HG03457 (cell line): ENCODE data around the gene RNF175.

ENCODE experiments used
- ATAC-seq: cut with Tn5 transposase; IDR thresholded peaks from one replicate; pipeline ENCODE4 v1.9.1; 2021; ENCODE audit warnings: moderate number of reproducible peaks; ENCODE audit not compliant: unreplicated experiment

RNF175 gene

DNA sequence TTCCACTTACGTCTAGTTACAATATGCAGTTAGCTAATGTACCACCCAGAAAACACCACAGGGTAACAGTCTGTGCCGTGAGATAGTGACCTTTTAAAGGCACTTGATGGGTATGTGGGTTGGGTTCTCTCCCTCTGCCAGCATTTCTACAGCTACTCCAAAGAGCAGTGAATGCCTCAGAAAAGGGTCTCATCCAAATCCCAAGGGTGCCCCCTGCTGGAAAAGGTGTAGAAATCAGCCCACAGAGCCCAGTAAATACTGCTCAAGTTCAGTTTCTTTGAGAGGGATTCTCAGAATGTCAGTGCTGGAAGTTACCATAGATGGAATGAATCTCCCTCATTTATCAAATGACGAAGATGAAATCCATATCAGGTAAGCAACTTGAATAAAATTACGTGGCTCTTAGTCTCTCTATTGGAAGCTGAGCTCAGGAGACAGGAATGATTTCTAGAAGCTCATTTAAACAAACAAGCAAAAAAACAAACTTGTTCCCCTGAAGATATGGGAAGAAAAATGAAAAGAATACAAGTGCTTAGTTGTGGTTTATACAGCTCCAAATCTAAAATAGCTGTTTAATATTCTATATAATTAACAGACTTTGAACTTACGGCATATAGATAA, 9.5 kb downstream of the RNF175 start:
- no peak for ATAC-seq

DNA sequence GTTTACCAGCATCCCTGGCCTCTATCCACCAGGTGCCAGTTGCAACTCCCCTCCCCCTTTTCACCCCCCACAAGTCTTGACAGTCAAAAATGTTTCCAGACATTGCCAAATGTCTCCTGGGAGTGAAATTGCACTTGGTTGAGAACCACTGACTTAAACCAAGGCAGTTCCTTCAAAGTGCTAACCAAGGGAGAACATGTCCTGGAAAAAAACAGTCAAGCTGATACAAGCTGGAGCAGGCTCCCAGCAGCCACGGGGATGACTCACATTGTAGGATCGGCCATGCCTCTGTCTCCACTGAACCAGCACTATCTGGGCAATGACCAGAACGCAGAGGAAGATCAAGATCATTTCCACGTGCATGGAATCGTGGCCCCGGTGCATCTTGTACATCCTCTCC, 11.4 kb downstream of the RNF175 start:
- ATAC-seq, result no peak

DNA sequence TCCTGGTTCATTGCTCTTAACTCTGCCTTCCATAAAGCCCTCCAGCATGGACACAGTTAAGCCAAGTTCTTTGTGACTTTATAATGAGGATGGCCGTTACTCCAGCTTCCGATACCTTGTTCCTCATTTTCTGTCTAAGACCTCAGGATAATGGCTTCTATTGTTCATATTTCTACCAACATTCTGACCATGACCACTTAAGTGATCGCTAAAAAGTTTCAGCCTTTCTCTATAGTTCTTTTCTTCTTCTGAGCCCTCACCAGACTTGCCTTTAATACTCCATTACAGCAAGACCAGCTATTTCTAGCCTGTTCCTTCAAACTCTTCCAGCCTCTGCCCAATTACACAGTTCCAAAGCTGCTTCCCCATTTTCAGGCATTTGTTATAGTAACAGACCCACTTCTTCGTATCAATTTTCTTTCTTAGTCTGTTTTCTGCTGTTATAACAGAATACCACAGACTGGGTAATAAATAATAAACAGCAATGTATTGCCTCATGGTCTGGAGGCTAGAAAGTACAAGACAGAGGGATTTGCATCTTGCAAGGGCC, 12.3 kb downstream of the RNF175 start:
- ATAC-seq, result no peak

DNA sequence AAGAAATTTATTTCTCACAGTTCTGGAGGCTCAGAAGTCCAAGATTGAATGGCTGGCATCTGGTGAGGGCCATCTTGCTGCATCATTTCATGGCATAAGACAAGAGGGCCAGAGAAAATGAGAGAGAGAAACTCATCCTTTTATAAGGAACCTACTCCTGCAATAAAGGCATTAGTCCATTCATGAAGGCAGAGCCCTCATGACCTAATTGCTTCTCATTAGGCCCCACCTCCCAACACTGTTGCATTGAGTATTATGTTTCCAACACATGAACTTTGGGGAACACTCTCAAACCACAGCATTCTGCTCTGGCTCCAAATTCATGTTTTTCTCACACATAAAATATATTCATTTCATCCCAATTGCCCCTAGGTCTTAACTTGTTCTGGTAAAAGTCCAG, 14.2 kb downstream of the RNF175 start:
- no peak for ATAC-seq

DNA sequence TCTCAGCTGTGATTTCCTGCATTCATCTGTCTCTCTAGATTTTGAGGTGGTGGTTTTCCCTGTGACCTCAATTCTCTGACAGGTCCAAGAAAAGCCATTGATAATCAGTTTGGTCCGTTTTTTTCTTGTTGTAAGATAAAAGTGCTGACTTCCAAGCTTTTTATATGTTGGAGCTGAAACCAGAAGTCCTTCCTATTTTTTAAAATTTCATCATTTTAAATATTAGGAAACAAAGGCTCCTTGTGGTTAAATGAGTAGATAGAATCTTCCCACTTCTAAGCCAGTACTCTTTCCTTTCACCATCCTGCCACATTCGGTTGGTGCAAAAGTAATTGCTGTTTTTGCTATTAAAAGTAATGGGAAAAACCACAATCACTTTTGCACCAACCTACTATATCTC, 18.3 kb downstream of the RNF175 start:
- ATAC-seq, result no peak

DNA sequence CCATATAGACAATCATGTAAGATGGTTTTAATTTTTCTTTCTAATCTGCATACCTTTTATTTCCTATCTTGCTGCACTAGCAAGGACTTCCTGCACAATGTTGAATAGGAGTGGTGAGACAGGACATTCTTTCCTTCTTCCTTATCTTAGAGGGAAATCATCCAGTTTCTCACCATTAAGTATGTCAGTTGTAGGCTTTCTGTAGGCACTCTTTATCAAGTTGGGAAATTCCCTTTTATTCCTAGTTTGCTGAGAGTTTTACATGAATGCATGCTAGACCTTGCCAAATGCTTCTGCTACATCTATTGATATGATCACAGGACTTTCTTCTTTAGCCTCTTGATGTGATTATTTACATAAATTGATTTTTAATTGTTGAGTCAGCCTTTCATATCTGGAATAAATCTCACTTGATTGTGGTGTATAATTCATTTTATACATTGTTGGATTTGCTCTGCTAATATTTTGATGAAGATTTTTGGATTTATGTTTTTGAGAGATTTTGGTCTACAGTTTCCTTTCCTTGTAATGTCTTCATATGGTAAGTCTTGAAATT, 23.8 kb downstream of the RNF175 start:
- ATAC-seq, result no peak

DNA sequence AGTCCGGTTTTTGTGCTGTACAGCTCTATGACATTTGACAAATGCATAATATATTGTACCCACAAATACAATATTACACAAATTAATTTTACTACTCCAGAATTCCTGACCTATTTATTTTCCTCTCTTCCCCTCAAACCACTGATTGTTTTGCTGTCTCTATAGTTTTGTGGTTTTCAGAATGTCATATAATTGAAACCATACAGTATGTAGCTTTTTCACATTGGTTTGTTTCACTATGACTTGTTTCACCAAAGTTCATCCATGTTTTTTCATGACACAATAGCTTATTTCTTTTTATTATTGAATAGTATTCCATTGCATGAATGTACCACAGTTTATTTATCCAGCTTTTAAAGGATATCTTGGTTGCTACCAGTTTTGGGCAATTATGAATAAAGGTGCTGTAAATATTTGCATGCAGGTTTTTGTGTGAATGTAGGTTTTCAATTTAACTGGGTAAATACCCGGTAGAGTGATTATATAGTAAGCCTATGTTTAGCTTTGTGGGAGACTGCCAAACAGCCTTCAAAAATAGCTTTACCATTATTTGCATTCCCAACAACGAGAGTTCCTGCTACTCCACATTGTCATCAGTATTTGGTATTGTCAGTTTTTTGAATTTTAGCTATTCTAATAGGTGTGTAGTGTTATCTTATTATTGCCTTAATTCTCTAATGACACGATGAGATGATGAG, 25.9 kb downstream of the RNF175 start:
- no peak for ATAC-seq

DNA sequence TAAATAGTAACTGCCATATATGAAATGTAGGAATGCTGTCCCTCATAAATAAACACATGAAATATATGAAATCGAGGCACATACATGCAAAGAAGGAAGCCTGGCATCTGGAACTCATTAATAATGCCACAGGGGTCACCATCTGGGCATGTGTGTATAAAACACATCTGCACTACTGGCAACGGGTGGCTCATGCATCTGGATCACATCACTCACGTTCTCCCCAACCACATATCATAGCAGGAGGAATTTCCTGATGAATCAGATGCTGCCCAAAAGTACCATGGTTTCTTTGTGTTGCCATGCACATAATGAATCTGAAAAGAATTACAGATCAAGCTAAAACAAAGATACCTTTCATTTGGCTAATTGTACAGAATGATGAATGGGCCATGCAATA, 28.6 kb downstream of the RNF175 start:
- no peak for ATAC-seq

DNA sequence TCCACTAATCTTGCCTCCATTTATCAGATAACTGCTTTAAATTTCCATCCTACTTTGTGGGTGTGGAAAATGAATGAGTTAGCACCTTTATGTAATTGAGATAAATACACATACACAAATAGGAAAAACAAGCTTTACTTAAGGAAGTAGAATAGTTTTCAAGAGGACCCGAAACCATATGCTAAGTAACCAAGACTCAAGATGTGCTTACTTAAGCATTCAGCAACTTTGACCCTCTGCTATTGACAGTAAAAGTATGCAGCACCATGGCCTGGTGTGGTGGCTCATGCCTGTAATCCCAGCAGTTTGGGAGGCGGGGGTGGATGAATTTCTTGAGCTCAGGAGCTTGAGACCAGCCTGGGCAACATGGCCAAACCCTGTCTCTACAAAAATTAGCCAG, 29.9 kb downstream of the RNF175 start:
- ATAC-seq, result no peak

DNA sequence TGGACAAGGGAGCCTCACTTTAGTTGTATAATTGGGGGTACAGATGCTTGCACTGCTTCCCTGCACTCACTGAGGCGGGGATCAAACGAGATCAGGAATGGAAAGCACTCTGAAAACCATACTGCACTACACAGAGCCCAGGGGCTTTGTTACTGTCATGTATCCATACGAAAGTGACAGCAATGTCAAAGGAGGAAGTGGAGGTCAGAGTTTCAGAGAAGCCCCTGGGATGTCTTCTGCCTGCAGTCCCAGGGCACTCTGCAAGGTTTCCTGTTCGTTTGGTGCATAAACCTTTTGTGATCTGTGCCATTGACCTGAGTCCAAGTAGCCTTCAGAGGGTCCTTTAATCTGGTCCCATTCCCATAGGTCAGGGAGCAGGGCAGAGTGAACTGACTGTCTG, 31.2 kb downstream of the RNF175 start:
- no peak for ATAC-seq

DNA sequence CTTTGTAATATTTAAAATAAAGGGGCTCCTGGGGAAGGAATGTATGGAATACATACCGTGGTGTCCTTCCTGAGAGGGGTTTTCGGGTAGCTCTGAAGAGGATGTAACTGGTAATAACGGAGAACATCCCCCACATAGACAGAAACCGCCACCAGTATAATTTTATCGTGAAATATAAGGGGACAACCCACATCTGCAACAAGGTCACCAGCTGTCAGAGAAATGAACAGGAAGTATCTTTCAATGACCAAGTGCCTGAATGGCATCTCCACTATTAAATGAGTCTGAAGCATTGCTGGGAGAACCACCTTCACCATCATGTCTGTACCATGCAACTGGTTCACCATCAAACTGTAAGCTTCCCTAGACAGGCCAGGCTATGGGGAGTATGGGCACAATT, 31.7 kb downstream of the RNF175 start:
- no peak for ATAC-seq

DNA sequence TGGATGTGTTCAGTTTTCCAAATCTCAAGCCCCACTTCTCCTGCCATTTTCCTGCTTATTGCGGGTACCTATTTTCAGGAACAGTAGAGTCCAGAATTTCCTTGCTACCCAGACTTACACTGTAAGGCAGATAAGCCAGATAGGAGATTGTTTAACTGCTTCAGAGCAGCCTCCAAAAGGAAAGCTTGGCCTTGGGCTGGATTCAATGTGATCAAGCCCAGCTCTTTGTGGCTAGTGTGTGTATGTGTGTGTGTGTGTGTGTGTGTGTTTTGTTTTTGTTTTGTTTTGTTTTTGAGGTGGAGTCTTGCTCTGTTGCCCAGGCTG, 34.0 kb downstream of the RNF175 start:
- ATAC-seq, result no peak

DNA sequence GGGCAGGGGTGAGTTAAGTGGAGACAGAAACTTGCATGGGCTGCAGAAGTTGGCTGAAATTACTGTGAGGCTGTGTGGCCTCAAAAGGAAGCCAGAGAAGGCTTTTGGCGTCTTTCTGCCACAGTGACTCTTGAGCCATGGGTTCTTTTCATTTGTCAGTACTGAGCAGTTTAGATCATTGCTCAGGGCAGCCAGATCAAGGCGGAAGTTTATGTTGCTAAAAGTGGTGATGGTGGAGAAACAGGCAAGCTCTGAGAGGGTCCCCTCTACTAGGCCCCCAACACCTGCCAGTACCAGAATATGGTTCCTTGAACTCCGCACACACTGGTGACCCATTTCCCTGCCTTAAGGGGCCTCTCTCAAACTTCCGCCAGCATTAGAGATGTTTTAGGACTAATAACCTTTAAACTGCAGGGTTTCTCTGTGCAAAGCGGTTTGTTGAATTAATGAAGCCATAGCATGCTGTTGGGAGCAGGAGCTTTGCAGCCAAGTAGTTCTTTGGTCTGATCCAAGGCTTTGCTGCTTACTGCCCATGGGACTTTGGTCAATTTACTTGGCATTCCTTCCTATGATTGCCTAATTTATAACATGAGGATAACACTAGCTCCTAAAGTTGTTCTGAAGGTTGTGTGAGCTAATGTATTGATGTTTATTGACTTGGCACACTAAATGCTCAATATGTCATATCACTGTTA, 34.5 kb downstream of the RNF175 start:
- ATAC-seq, result no peak

DNA sequence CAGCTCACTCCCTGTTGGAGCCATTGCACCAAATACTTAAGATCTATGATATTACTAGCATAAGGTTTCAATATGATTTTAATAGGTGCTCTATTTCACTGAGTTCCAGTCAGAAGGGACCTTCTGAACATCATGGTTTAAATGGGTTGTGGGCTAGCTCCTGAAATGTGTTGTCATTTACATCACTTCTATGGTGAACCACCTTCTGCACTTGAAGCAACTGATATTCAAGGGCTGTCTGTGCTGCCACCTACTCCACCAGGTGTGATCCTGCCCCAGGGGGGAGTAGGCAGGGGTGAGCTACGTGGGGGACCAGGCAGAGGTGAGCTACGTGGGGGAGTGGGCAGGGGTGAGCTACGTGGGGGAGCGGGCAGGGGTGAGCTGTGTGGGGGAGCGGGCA, 35.2 kb downstream of the RNF175 start:
- ATAC-seq, result no peak

DNA sequence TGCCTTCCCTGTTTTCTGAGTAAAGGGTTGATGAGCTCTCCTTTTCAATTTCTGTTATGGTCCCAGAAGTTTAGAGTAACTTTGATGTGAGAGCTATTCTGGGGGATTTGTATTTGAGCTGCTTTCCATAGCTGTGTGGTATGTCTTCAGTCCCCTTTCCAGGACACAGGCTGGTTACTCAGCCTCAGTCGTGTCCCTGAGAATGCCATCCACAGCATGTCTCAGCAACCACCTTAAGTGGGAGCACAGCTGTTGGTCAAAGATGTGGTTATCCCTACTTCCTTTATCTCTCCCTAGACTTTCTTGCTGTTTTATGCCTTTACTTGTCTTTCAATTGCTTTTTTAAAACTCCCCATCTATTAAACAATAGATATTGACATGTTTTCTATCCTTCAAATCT, 37.8 kb downstream of the RNF175 start:
- ATAC-seq, result no peak

DNA sequence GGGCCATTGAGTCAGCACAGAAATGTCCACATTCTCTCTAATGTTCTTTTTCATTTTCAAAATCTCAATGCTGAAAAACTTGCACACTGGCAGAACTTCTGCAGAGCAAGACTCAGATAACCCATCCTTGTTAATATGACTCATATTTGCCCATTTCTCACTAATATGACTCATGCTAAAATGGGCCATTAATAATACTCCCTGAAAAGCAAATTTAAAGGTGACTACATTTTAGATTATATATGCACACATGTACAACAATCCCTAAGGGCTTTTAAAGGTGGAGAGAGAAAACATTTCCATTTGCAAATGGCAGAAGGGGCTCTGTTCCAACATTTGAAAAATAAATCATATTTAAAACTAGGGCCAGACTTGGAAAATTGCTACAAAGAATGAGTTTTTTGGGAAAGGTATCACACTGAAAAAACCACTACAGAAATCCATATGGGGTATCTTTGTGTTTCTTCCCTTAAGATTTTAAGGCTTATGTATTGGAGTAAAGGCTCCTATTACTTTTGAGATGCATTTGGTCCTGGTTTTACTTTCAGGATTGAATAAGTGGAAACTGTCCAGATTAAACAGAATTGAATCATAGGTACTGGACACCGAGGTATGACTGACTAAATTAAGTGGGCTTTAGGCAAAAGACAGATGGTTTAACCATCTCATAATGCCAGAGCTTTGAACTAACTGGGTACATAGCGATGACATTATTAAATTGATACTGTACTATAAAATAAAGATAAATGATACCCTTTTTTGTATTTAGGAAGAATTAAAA, 45.8 kb downstream of the RNF175 start:
- ATAC-seq, result no peak

DNA sequence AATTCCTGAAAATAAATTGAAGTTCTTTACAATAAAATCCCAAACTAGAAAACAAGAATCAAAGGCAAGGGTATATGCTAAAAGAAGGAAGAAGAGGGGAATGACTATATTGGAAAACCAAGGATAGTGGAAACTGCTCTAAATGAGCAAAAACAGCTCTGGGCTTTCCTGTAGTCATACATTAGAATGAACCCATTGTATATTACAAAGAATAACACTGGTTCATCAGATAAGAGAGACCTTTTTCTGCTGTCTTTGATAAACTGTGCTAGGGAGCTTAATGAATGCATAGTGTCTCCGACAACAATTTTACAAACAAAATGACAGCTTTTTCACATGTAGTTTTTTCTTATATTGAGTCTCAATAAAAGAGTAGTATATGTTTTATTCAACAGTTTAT, 49.1 kb downstream of the RNF175 start:
- no peak for ATAC-seq

DNA sequence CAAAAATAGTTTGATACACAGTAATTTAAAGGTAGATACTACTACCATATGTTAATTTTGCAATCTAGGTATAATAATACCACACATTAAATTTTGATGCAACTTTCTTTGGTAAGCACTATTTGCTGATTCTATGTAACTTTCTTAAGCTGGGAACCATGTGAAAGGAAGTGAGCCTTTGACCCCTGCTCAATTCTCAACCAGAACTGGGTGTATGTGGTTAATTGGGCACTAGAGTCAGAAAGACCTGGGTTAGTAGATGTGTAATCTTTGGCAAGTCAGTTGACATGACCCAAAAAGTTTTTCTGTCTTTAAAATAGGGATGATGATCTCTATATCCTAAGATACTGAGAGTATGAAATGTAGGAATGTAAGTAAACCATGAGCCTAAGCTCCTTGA, 53.3 kb downstream of the RNF175 start:
- no peak for ATAC-seq

DNA sequence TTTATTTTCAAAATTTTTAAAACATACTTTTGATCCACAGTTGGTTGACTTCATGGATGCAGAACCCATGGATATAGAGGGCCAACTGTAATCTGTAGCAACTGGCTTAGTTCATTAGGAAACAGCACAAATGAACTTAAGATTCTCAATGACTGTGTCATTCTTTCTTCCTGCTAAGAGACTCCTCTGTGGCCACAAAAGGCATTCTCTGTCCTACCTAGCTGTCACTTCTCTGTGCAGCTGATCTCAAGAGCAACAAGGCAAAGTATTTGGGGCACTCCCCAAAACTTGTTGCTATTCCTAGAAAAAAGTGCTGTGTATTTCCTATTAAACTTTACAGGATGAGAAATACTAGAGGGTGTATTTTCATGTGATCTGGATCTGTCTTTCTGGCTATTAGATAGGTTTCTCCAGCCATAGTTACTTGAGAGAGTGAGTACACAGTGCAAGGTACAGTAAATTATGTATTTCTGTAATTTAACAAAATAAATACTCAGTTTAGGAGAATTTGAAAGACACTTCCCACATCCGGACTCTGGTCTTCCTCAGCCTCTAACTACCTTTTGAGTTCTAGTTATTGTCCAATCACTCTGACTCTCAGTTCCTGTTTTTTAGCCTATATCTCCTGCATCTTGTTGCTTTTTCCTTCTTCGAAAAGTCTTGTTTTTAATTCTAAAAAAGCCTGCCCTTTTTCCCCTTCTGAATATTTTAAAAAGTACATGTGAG, 53.9 kb downstream of the RNF175 start:
- ATAC-seq, result peak; percentile 84

DNA sequence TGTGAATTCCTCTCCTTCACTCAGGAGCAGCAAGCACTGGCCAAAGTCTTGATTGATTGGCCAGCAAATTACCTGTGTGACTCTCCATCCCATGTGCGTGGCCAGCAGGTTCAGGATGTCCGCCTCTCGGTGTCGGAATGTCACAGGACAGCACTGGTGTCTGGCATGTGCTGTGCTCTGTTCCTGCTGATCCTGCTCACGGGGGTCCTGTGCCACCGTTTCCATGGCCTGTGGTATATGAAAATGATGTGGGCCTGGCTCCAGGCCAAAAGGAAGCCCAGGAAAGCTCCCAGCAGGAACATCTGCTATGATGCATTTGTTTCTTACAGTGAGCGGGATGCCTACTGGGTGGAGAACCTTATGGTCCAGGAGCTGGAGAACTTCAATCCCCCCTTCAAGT, 55.3 kb downstream of the RNF175 start:
- ATAC-seq, result no peak

DNA sequence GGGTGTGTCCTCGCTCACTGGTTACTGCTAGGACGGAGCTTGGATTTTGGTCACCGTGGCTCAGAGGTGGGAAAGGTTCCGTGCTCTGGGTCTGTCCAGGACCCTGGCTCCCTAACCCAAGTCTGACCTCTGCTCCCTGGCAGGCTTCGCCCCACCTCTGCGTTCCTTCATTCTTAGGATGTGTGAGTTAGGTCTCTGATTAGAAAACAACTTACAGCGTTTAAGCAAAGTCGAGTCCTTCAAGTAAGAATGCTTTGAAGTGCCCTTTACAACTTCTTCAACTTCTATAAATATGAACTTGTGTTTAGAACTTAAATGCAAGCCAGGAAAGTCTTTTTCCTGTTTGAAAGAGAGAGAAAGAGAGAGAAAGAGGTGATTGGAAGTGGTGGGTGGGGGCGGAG, 74.9 kb downstream of the RNF175 start:
- ATAC-seq, result peak; percentile 16
